Activated effector memory CD4-positive, alpha-beta T cell treated with anti-CD3 and anti-CD28 coated beads, Interleukin-2, amount 50 U/mL, for 16 hours (primary cell): ENCODE data around the gene CEBPB.
"Not testable (repeated sequence)": the region's sequence is repeated elsewhere in the genome, so short reads cannot be mapped to it uniquely, and the experiment has no call there.

Experiments used
- DNase-seq: peaks from one replicate; pipeline ENCODE4 v3.0.0-alpha.2; 2020

CEBPB gene

GRCh38 chr20:50170549-50171220 lies 19.9 kb upstream of the CEBPB start:
- DNase-seq = no peak

GRCh38 chr20:50172347-50173013 lies 18.1 kb upstream of the CEBPB start:
- DNase-seq = no peak

GRCh38 chr20:50174456-50174855 lies 16.2 kb upstream of the CEBPB start:
- no peak for DNase-seq

- no peak for DNase-seq
These were observed 14.4 kb upstream of the CEBPB start for GRCh38 chr20:50175938-50176933.

GRCh38 chr20:50178672-50179071 lies 12.0 kb upstream of the CEBPB start:
- not testable (repeated sequence) for DNase-seq

GRCh38 chr20:50181344-50181743 lies 9.3 kb upstream of the CEBPB start:
- no peak for DNase-seq

GRCh38 chr20:50182346-50182745 lies 8.3 kb upstream of the CEBPB start:
- DNase-seq = no peak

- no peak for DNase-seq
These were observed 5.2 kb upstream of the CEBPB start for GRCh38 chr20:50185426-50185825.

- DNase-seq = peak; percentile 96
These were observed 4.3 kb upstream of the CEBPB start for GRCh38 chr20:50186151-50186885.

- no peak for DNase-seq
These were observed 3.6 kb upstream of the CEBPB start for GRCh38 chr20:50186987-50187402.

GRCh38 chr20:50187403-50188051 lies 3.1 kb upstream of the CEBPB start:
- DNase-seq = no peak

- DNase-seq = no peak
These were observed 2.3 kb upstream of the CEBPB start for GRCh38 chr20:50188287-50188688.

GRCh38 chr20:50188879-50189680 lies 1.6 kb upstream of the CEBPB start:
- DNase-seq = no peak

- peak; percentile 79 for DNase-seq
These were observed 864 bp upstream of the CEBPB start for GRCh38 chr20:50189681-50190250.

- peak; percentile 86 for DNase-seq
These were observed 474 bp downstream of the CEBPB start for GRCh38 chr20:50191065-50191543.

- peak; percentile 87 for DNase-seq
These were observed 1.1 kb downstream of the CEBPB start for GRCh38 chr20:50191544-50192363.

GRCh38 chr20:50192364-50193198 lies 2.0 kb downstream of the CEBPB start:
- DNase-seq = peak; percentile 93

- DNase-seq = no peak
These were observed 2.7 kb downstream of the CEBPB start for GRCh38 chr20:50193199-50193835.
